ENCODE measurements around the gene PTPMT1.
"Not testable (repeated sequence)": the region's sequence is repeated elsewhere in the genome, so short reads cannot be mapped to it uniquely, and the experiment has no call there.

DNA sequence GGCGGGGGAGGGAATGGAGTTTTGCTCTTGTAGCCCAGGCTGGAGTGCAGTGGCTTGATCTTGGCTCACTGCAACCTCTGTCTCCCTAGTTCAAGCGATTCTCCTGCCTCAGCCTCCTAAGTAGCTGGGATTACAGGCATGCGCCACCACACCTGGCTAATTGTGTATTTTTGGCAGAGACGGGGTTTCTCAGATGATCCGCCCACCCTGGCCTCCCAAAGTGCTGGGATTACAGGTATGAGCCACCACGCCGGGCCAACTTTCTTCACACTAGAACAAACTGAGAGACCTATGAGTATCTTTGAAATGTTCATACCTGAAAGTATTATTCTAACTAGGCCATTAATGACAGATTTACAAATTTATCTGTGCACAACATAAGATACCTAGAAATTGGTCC lies 19.1 kb upstream of the PTPMT1 start:
- TF ChIP-seq, protein P1, sequence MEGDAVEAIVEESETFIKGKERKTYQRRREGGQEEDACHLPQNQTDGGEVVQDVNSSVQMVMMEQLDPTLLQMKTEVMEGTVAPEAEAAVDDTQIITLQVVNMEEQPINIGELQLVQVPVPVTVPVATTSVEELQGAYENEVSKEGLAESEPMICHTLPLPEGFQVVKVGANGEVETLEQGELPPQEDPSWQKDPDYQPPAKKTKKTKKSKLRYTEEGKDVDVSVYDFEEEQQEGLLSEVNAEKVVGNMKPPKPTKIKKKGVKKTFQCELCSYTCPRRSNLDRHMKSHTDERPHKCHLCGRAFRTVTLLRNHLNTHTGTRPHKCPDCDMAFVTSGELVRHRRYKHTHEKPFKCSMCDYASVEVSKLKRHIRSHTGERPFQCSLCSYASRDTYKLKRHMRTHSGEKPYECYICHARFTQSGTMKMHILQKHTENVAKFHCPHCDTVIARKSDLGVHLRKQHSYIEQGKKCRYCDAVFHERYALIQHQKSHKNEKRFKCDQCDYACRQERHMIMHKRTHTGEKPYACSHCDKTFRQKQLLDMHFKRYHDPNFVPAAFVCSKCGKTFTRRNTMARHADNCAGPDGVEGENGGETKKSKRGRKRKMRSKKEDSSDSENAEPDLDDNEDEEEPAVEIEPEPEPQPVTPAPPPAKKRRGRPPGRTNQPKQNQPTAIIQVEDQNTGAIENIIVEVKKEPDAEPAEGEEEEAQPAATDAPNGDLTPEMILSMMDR (IDR thresholded peaks at IDR 0.05): not testable (repeated sequence)
- not testable (repeated sequence) for TF ChIP-seq ZFX (IDR thresholded peaks at IDR 0.05; ENCODE audit: borderline replicate concordance)

All from 22Rv1 (cell line).